AG04450 (cell line): Measurements from ENCODE around the gene COL5A1. TPM values are rescaled to one million over a fixed set of nuclear protein-coding genes. Genes with fewer than 3 reads are reported as not detected.

Experiments used
- CTCF ChIA-PET: fragments of 300-600, 350-600 bp; formaldehyde crosslinking; extraction: SDS; loops from one replicate; lab custom pipeline; 2022; ENCODE audit warnings: antibody characterized with exemption, inconsistent platforms; lab: Charles Lee
- POLR2A ChIA-PET: fragments of 350-600 bp; formaldehyde crosslinking; extraction: SDS; loops from one replicate; lab custom pipeline; 2021; ENCODE audit warnings: antibody characterized with exemption, inconsistent platforms; lab: Yijun Ruan, JAX
- DNase-seq: peaks from one replicate; pipeline ENCODE4 v3.0.0-alpha.2; 2011; ENCODE audit warnings: low read depth, low spot score
- H3K27ac ChIP-seq: one replicate; pipeline ENCODE4 v1.5.1; 2012; ENCODE audit warnings: low read depth, low read length, control low read depth
- H3K27me3 ChIP-seq: one replicate; pipeline ENCODE4 v1.6.0; 2012; ENCODE audit warnings: low read length; ENCODE audit not compliant: control insufficient read depth, insufficient read depth
- H3K4me3 ChIP-seq: 2 replicates; pipeline ENCODE4 v1.5.1; 2011; ENCODE audit warnings: mild to moderate bottlenecking, low read depth, low read length, control low read depth
- H3K9me3 ChIP-seq: 2 replicates; pipeline ENCODE4 v1.5.1; 2012; ENCODE audit warnings: low read length; ENCODE audit not compliant: control insufficient read depth, insufficient read depth
- polyA plus RNA-seq: library from polyadenylated mRNA; depleted of rRNA; stranded (reverse); fragments of >200 nt; gene quantifications from 2 replicates; pipeline ENCODE4 v1.2.3, GENCODE V29; 2011
- TF ChIP-seq, protein P1 (sequence below): IDR thresholded peaks from 2 replicates; pipeline ENCODE4 v1.5.1; 2011; ENCODE audit warnings: low read depth, low read length, control low read depth, inconsistent platforms

Gene COL5A1
- polyA plus RNA-seq, 1 experiment = 73.3 TPM

DNA sequence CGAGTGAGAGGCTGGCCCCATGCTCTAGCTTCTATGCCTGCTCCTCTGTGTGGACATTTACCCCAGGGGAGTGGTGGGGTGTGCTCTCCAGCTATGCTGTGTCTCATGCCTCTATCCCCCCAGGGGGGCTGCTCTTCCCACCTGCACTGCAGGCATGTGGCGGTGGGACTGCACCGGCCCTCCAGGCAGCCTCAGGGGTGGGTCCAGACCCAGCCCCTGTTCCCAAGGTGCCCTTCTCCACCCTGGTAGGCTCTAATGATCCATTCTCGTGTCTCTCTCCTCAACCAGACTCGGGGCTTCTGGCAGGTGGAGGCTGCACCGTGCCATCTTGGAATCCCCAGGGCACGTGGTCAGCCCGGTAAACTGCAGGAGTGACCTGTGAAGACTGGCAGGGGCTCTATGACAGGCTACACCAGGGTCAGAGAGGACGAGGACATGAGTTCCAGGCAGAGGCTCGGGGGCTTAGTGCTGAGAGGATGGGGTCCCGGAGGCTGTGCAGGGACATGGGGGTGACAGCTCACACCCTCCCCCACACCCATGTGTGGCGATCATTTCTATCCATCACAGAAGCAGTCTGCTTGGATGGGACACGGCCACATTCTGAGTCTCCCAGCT, 22.7 kb upstream of the COL5A1 start:
- TF ChIP-seq, protein P1, sequence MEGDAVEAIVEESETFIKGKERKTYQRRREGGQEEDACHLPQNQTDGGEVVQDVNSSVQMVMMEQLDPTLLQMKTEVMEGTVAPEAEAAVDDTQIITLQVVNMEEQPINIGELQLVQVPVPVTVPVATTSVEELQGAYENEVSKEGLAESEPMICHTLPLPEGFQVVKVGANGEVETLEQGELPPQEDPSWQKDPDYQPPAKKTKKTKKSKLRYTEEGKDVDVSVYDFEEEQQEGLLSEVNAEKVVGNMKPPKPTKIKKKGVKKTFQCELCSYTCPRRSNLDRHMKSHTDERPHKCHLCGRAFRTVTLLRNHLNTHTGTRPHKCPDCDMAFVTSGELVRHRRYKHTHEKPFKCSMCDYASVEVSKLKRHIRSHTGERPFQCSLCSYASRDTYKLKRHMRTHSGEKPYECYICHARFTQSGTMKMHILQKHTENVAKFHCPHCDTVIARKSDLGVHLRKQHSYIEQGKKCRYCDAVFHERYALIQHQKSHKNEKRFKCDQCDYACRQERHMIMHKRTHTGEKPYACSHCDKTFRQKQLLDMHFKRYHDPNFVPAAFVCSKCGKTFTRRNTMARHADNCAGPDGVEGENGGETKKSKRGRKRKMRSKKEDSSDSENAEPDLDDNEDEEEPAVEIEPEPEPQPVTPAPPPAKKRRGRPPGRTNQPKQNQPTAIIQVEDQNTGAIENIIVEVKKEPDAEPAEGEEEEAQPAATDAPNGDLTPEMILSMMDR = no peak
- DNase-seq = no peak

DNA sequence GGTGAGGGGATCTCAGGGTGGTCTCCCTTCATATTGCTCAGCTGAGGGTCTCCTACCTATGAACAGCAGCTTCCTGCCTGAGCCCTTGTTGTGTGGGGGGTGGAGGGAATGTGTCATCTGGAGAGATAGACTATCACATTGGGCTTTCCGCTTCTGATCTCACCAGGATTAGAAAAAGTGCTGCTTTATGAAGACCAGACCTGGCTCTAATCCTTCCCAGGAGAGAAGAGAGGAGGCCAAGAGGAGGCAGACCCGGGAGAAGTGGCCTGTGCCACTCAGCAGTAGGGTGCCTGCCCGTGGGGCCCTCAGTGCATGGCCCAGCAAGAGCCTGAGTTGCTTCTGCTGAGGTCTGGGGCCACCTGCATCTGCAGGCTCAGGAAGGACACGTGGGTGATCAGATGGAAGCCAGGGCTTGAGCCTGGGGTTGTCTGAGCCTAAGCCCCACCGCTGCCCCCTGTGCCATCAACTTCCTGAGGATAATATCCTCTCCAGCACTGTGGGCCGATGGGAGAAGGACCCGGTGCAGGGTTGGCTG, 22.1 kb upstream of the COL5A1 start:
- TF ChIP-seq, protein P1 = no peak
- no peak for DNase-seq
- Histone ChIP-seq H3K27ac (no peak overlapping the region), H3K4me3 (no peak overlapping the region), H3K27me3 (no peaks in the 10 kb centered on the region), H3K9me3 (peaks cover 6% of the 10 kb centered on the region; the same call in 1 of the 2 replicates)
- ChIA-PET CTCF (interaction anchor here (1.1 kb wide), 1 partner anchor 10 kb away, joined by 3 read pairs; no protein-coding TSS in a partner anchor), POLR2A (no interaction called here)

More for the DNA sequence above, 22.7 kb upstream of the COL5A1 start:
- no peak overlapping the region for H3K27ac ChIP-seq
- POLR2A ChIA-PET = no interaction called here
- H3K4me3 ChIP-seq = no peak overlapping the region
- peaks cover 6% of the 10 kb centered on the region; the same call in 1 of the 2 replicates for H3K9me3 ChIP-seq
- CTCF ChIA-PET = no interaction called here
- H3K27me3 ChIP-seq = no peaks in the 10 kb centered on the region

DNA sequence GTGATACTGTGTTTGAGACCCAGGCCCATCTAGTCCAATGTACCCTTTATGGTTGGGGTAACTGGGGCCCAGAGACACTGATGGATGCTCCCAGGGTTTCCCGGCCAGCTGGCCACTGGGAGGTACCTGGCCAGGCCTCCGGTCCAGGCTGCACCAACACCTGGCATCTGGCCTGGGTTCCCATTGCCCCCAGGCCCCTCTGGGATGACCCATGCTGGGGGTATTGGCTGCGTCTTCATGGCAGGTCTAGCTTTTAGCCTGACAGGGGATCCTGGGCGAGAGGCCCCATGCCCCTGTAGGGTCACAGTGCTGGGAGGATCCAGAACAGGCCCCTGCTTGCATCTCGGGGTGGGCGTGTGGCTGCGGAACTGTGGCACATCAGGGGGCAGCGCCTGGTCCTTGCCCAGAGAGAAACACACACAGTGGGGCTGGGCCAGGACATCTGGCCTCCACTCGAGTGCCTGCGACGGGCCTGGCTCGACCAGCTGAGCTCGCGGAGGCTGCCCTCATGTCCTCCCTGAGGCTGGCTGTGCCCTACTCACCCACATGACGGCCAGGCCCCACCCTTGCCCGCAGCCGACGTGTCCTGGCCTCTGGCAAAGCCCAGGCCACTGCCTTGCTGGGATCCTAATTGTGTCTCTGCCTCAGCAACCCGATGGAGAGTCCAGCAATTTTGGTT, 21.5 kb upstream of the COL5A1 start:
- TF ChIP-seq, protein P1 = no peak
- ChIA-PET CTCF (interaction anchor here (1.1 kb wide), 1 partner anchor 11 kb away, joined by 3 read pairs; no protein-coding TSS in a partner anchor), POLR2A (no interaction called here)
- DNase-seq = no peak
- H3K27ac ChIP-seq = no peak overlapping the region
- no peaks in the 10 kb centered on the region for H3K27me3 ChIP-seq
- H3K4me3 ChIP-seq = no peak overlapping the region
- H3K9me3 ChIP-seq = peaks cover 6% of the 10 kb centered on the region; the same call in 1 of the 2 replicates

DNA sequence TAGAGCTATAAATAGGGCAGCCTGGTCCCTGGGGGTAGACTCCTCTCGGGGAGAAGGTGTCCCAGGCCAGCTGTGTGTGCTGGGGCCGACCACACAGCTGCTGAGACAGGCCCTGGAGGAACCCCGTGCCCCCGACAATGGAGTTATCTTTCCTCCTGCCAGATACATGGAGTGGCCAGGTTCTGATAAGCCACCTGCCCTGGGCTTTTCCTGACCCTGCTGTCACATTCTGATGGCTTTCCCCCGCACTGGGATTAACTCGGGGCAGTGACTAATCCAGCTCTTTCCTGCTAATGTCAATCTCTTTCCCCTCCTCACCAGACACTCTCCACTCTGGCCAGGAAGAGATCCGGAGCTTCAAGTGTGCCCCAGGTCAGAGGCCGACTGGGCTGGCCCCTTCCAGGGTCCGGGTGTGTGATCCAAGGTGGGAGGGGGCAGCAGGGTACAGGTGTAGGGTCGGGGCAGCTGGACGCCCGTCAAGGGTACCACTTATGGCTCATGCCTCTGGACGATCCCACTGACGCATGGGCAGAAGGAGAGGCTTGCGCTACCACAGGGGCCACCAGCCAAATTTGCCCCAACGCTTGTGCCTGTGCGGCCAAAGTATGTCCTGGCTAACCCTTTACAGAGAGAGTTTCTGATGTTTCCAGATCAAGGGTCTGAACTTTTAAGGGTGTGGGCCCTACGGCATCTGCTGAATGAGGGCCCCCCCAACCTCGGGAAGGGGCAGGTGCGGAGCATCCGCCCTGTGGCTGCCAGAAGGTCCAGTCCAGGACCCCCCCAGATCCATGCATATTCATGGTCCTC, 20.6 kb upstream of the COL5A1 start:
- ChIA-PET POLR2A (no interaction called here), CTCF (interaction anchor here (1.1 kb wide), 1 partner anchor 12 kb away, joined by 3 read pairs; no protein-coding TSS in a partner anchor)
- TF ChIP-seq, protein P1 = no peak
- DNase-seq = no peak
- Histone ChIP-seq H3K9me3 (peaks cover 6% of the 10 kb centered on the region; the same call in 1 of the 2 replicates), H3K27ac (no peak overlapping the region), H3K27me3 (no peaks in the 10 kb centered on the region), H3K4me3 (no peak overlapping the region)
